ENCODE measurements around the gene AQP2. TPM values are rescaled to one million over a fixed set of nuclear protein-coding genes. Genes with fewer than 3 reads are reported as not detected.

Gene AQP2
- total RNA-seq, result not detected

- Histone ChIP-seq H3K36me3 (no peaks in the 10 kb centered on the region), H3K4me3 (no peak within 1 kb of the TSS), H3K27me3 (peaks cover 3 to 17% of the 10 kb centered on the region in 2 donors), H3K9me3 (no peaks in the 10 kb centered on the region), H3K27ac (no peak within 1 kb of the TSS), H3K4me1 (peaks cover 0 to 4% of the 10 kb centered on the region in 2 donors)
- TF ChIP-seq POLR2A (IDR thresholded peaks at IDR 0.05), result no peak
- peak in 1 of 2 donors; percentile 36 for DNase-seq (ENCODE audit: low spot score in 2 of 2)
- intact Hi-C loops (cut with DNase I; ENCODE audit: low total_unique reads), result no loop called here
Observed at GRCh38 chr12:49950273-49951251, at the start of gene AQP2. Gene AQP2, plus strand, starts transcription at chr12:49950737. Its CDS starts 94 bp downstream, at chr12:49950831.

- H3K4me3 ChIP-seq, result no peak overlapping the region
- H3K36me3 ChIP-seq, result no peaks in the 10 kb centered on the region
- intact Hi-C loops (cut with DNase I; ENCODE audit: low total_unique reads), result no loop called here
- H3K4me1 ChIP-seq, result no peaks in the 10 kb centered on the region
- DNase-seq (ENCODE audit: low spot score in 2 of 2), result no peak
- H3K27me3 ChIP-seq, result peaks cover 0 to 5% of the 10 kb centered on the region in 2 donors
- H3K27ac ChIP-seq, result no peak overlapping the region
- TF ChIP-seq POLR2A (IDR thresholded peaks at IDR 0.05) (no peak), CTCF (IDR thresholded peaks at IDR 0.05) (no peak), POLR2AphosphoS5 (IDR thresholded peaks at IDR 0.05) (no peak)
- H3K9me3 ChIP-seq, result no peaks in the 10 kb centered on the region
Observed at GRCh38 chr12:49901026-49901425, 49.5 kb upstream of the AQP2 start.

GRCh38 chr12:49901986-49902385 is 48.6 kb upstream of the AQP2 start:
- Histone ChIP-seq H3K27me3 (peaks cover 0 to 5% of the 10 kb centered on the region in 2 donors), H3K9me3 (no peaks in the 10 kb centered on the region), H3K36me3 (no peaks in the 10 kb centered on the region), H3K4me3 (no peak overlapping the region), H3K4me1 (no peaks in the 10 kb centered on the region), H3K27ac (no peak overlapping the region)
- intact Hi-C loops (cut with DNase I; ENCODE audit: low total_unique reads), result no loop called here
- TF ChIP-seq CTCF (IDR thresholded peaks at IDR 0.05) (no peak), POLR2AphosphoS5 (IDR thresholded peaks at IDR 0.05) (no peak), POLR2A (IDR thresholded peaks at IDR 0.05) (no peak)
- no peak for DNase-seq (ENCODE audit: low spot score in 2 of 2)

GRCh38 chr12:49902399-49903350 is 47.9 kb upstream of the AQP2 start:
- H3K4me1 ChIP-seq, result no peaks in the 10 kb centered on the region
- H3K27ac ChIP-seq, result no peak overlapping the region
- TF ChIP-seq POLR2AphosphoS5 (IDR thresholded peaks at IDR 0.05), result no peak
- no peak for TF ChIP-seq POLR2A (IDR thresholded peaks at IDR 0.05)
- TF ChIP-seq CTCF (IDR thresholded peaks at IDR 0.05), result no peak
- intact Hi-C loops (cut with DNase I; ENCODE audit: low total_unique reads), result no loop called here
- no peaks in the 10 kb centered on the region for H3K36me3 ChIP-seq
- DNase-seq (ENCODE audit: low spot score in 2 of 2), result no peak
- H3K27me3 ChIP-seq, result peaks cover 0 to 5% of the 10 kb centered on the region in 2 donors
- no peaks in the 10 kb centered on the region for H3K9me3 ChIP-seq
- H3K4me3 ChIP-seq, result no peak overlapping the region

GRCh38 chr12:49903351-49903699 is 47.2 kb upstream of the AQP2 start:
- Histone ChIP-seq H3K4me1 (no peaks in the 10 kb centered on the region), H3K9me3 (no peaks in the 10 kb centered on the region), H3K27ac (peak overlapping the region in 1 of 2 donors; percentile 74), H3K36me3 (no peaks in the 10 kb centered on the region), H3K4me3 (peak overlapping the region in 2 of 3 donors; percentile 49 to 72), H3K27me3 (peaks cover 0 to 5% of the 10 kb centered on the region in 2 donors)
- no peak for TF ChIP-seq CTCF (IDR thresholded peaks at IDR 0.05)
- no peak for TF ChIP-seq POLR2AphosphoS5 (IDR thresholded peaks at IDR 0.05)
- no peak for TF ChIP-seq POLR2A (IDR thresholded peaks at IDR 0.05)
- intact Hi-C loops (cut with DNase I; ENCODE audit: low total_unique reads), result no loop called here
- DNase-seq (ENCODE audit: low spot score in 2 of 2), result no peak

Measured in breast epithelium (tissue), 4 donors.